GM23338 (cell line): Measurements from ENCODE around the gene LMF1. TPM values are rescaled to one million over a fixed set of nuclear protein-coding genes. Genes with fewer than 3 reads are reported as not detected.

Experiments used
- ATAC-seq: fragments of 200-7000 bp; cut with Tn5 transposase; 3 replicates; pipeline ENCODE4 v1.9.1; 2020
- DNase-seq: peaks from one replicate; pipeline ENCODE4 v3.0.0-alpha.2; 2015; ENCODE audit warnings: low spot score
- H2AFZ ChIP-seq: fragments of 200-600 bp; sonication (generic); 2 replicates; pipeline ENCODE4 v1.8.0; 2016; ENCODE audit warnings: antibody characterized with exemption, mild to moderate bottlenecking, moderate library complexity
- H3F3A ChIP-seq: fragments of 200-600 bp; sonication (generic); replicated peaks from 2 replicates; pipeline ENCODE4 v1.8.0; 2017; ENCODE audit warnings: antibody characterized with exemption, mixed run types, low read depth
- H3K27ac ChIP-seq: fragments of 200-600 bp; sonication (generic); 2 replicates; pipeline ENCODE4 v1.6.1; 2016; ENCODE audit warnings: low read depth
- H3K27me3 ChIP-seq: fragments of 200-600 bp; sonication (generic); 2 replicates; pipeline ENCODE4 v1.8.0; 2016; ENCODE audit warnings: mild to moderate bottlenecking, mixed run types, moderate library complexity; ENCODE audit not compliant: insufficient read depth
- H3K36me3 ChIP-seq: fragments of 200-600 bp; sonication (generic); 2 replicates; pipeline ENCODE4 v1.8.0; 2016; ENCODE audit warnings: mild to moderate bottlenecking; ENCODE audit not compliant: insufficient read depth
- H3K4me1 ChIP-seq: fragments of 200-600 bp; sonication (generic); 2 replicates; pipeline ENCODE4 v1.8.0; 2016; ENCODE audit warnings: mild to moderate bottlenecking, moderate library complexity; ENCODE audit not compliant: insufficient read depth
- H3K4me2 ChIP-seq: fragments of 200-600 bp; sonication (generic); 2 replicates; pipeline ENCODE4 v1.7.1; 2017; ENCODE audit warnings: mixed run types
- H3K4me3 ChIP-seq: fragments of 200-600 bp; sonication (generic); 2 replicates; pipeline ENCODE4 v1.6.1; 2016; ENCODE audit warnings: mixed run types
- H3K79me2 ChIP-seq: fragments of 200-600 bp; sonication (generic); replicated peaks from 2 replicates; pipeline ENCODE4 v1.8.0; 2017; ENCODE audit warnings: mild to moderate bottlenecking; ENCODE audit not compliant: insufficient read depth
- H3K9me2 ChIP-seq: fragments of 200-600 bp; sonication (generic); 2 replicates; pipeline ENCODE4 v1.8.0; 2017; ENCODE audit not compliant: insufficient read depth
- H4K20me1 ChIP-seq: fragments of 200-600 bp; sonication (generic); replicated peaks from 2 replicates; pipeline ENCODE4 v1.8.0; 2017; ENCODE audit warnings: mild to moderate bottlenecking; ENCODE audit not compliant: insufficient read depth
- H3K27ac Mint-ChIP-seq: 2 replicates; pipeline ENCODE4 v1.8.0; 2020; ENCODE audit warnings: inconsistent platforms, mild to moderate bottlenecking, moderate library complexity, mixed read lengths
- H3K27me3 Mint-ChIP-seq: 3 replicates; pipeline ENCODE4 v1.8.0; 2022; ENCODE audit warnings: low read depth, mild to moderate bottlenecking, moderate library complexity, mixed read lengths, inconsistent platforms; ENCODE audit not compliant: insufficient read depth, poor library complexity
- H3K36me3 Mint-ChIP-seq: 3 replicates; pipeline ENCODE4 v1.8.0; 2021; ENCODE audit warnings: low read depth, mild to moderate bottlenecking, inconsistent platforms, moderate library complexity, mixed read lengths
- H3K4me1 Mint-ChIP-seq: 3 replicates; pipeline ENCODE4 v1.8.0; 2020; ENCODE audit warnings: mild to moderate bottlenecking, inconsistent platforms, mixed read lengths
- H3K4me3 Mint-ChIP-seq: 3 replicates; pipeline ENCODE4 v1.8.0; 2021; ENCODE audit warnings: moderate library complexity, mild to moderate bottlenecking, inconsistent platforms, mixed read lengths
- H3K9me3 Mint-ChIP-seq: 3 replicates; pipeline ENCODE4 v1.8.0; 2020; ENCODE audit warnings: moderate library complexity, mild to moderate bottlenecking, inconsistent platforms, mixed read lengths
- CREB1 ChIP-seq: fragments of 250-450 bp; sonication (Bioruptor Pico); IDR thresholded peaks from 2 replicates; pipeline ENCODE4 v1.5.0; 2020; ENCODE audit warnings: low read depth, mild to moderate bottlenecking, moderate library complexity
- EZH2 ChIP-seq: fragments of 200-600 bp; sonication (generic); IDR thresholded peaks from one replicate; pipeline ENCODE4 v1.8.0; 2017; ENCODE audit warnings: antibody characterized with exemption, mild to moderate bottlenecking, low read depth; ENCODE audit not compliant: unreplicated experiment
- EZH2phosphoT487 ChIP-seq: fragments of 200-600 bp; sonication (generic); IDR thresholded peaks from one replicate; pipeline ENCODE4 v1.8.1; 2018; ENCODE audit warnings: antibody characterized with exemption; ENCODE audit not compliant: unreplicated experiment
- NANOG ChIP-seq: IDR thresholded peaks from 2 replicates; pipeline ENCODE4 v1.6.1; 2016; ENCODE audit warnings: antibody characterized with exemption, borderline replicate concordance
- POLR2AphosphoS5 ChIP-seq: IDR thresholded peaks from 2 replicates; pipeline ENCODE4 v1.6.1; 2016; ENCODE audit warnings: antibody characterized with exemption, low read depth
- ZNF114 ChIP-seq: fragments of 250-450 bp; sonication (Bioruptor Pico); IDR thresholded peaks from 2 replicates; pipeline ENCODE4 v1.5.0; 2020; ENCODE audit warnings: mild to moderate bottlenecking, moderate library complexity
- polyA plus RNA-seq: library from polyadenylated mRNA; unstranded; fragments of >200 nt; fragmentation: Nextera tagmentation; extraction: Ambion mirVana; gene quantifications from 2 replicates; pipeline ENCODE4 v1.2.1, GENCODE V29; 2016
- total RNA-seq: library from RNA; depleted of rRNA; stranded (reverse); fragments of >200 nt; shearing (Covaris generic); gene quantifications from 2 replicates; pipeline ENCODE4 v1.2.3, GENCODE V29; 2014
- TF ChIP-seq, protein P1 (sequence below): IDR thresholded peaks from one replicate; pipeline ENCODE4 v1.6.1; 2018; ENCODE audit warnings: antibody characterized with exemption; ENCODE audit not compliant: unreplicated experiment
- TF ChIP-seq, protein P2 (sequence below): fragments of 250-450 bp; sonication (Bioruptor Pico); IDR thresholded peaks from 2 replicates; pipeline ENCODE4 v1.5.0; 2020; ENCODE audit warnings: mild to moderate bottlenecking, moderate library complexity
- TF ChIP-seq, protein P3 (sequence below): IDR thresholded peaks from 2 replicates; pipeline ENCODE4 v1.6.1; 2016; ENCODE audit warnings: antibody characterized with exemption

LMF1 gene
- total and polyA plus RNA-seq, 2 experiments from 2014 or later, result 4.2 to 10.1 TPM

DNA sequence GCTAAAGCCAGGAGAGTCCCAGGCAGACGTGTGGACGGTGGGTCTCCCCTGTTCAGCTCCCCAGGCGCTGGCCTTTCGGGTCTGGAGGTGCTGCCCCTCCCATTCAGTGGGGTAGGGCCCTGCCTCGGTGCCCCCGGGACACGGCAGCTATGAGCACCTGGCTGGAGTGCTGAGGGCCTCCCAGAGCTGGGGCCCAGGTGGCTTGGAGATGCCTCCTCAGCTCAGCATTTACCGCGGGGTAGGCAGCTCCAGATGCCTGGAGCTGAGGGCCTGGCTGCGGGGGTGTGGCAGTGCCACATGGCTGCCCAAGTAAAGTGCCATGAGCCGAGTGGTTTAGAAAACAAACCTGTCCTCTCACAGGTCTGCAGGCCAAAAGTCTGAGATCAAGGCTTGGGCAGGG is 30.3 kb upstream of the LMF1 start (continued):
- TF ChIP-seq, protein P1, sequence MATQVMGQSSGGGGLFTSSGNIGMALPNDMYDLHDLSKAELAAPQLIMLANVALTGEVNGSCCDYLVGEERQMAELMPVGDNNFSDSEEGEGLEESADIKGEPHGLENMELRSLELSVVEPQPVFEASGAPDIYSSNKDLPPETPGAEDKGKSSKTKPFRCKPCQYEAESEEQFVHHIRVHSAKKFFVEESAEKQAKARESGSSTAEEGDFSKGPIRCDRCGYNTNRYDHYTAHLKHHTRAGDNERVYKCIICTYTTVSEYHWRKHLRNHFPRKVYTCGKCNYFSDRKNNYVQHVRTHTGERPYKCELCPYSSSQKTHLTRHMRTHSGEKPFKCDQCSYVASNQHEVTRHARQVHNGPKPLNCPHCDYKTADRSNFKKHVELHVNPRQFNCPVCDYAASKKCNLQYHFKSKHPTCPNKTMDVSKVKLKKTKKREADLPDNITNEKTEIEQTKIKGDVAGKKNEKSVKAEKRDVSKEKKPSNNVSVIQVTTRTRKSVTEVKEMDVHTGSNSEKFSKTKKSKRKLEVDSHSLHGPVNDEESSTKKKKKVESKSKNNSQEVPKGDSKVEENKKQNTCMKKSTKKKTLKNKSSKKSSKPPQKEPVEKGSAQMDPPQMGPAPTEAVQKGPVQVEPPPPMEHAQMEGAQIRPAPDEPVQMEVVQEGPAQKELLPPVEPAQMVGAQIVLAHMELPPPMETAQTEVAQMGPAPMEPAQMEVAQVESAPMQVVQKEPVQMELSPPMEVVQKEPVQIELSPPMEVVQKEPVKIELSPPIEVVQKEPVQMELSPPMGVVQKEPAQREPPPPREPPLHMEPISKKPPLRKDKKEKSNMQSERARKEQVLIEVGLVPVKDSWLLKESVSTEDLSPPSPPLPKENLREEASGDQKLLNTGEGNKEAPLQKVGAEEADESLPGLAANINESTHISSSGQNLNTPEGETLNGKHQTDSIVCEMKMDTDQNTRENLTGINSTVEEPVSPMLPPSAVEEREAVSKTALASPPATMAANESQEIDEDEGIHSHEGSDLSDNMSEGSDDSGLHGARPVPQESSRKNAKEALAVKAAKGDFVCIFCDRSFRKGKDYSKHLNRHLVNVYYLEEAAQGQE, result no peak

DNA sequence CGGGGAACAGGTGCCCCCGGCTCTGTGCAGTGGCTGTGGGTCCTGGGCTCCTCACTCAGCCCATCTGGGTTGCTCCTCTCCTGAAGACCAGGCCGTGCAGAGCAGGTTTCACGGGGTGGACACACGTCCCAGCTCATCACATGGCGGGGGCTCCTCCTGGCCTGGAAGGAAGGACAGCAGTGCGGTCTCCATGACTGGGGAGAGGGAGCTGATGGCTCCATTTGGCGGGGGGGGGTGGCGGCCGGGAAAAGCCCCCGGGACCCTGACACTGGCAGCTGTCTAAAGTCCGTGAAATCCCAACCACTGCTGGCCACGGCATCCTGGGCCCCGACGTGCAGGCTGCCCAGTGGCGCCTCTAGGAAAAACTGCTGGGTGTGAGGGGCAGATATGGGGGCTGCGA is 29.8 kb upstream of the LMF1 start:
- Mint-ChIP-seq H3K4me1 (peaks cover 12% of the 10 kb centered on the region), H3K4me3 (no peak overlapping the region), H3K27me3 (peaks cover 10% of the 10 kb centered on the region), H3K36me3 (no peaks in the 10 kb centered on the region; the same call in 2 of the 3 replicates), H3K27ac (no peak overlapping the region), H3K9me3 (peaks cover 11% of the 10 kb centered on the region; the same call in 2 of the 3 replicates)
- Histone ChIP-seq H3F3A (no peaks in the 10 kb centered on the region), H3K4me3 (no peak overlapping the region), H3K36me3 (no peaks in the 10 kb centered on the region), H3K27ac (no peak overlapping the region), H3K79me2 (no peaks in the 10 kb centered on the region), H2AFZ (no peak overlapping the region), H4K20me1 (no peaks in the 10 kb centered on the region), H3K4me2 (no peak overlapping the region), H3K27me3 (no peaks in the 10 kb centered on the region), H3K4me1 (no peaks in the 10 kb centered on the region), H3K9me2 (no peaks in the 10 kb centered on the region)
- ATAC-seq (no peak), DNase-seq (no peak)
- TF ChIP-seq, protein P1, result no peak
- no peak for TF ChIP-seq EZH2
- TF ChIP-seq EZH2phosphoT487, result no peak
- TF ChIP-seq, protein P2, sequence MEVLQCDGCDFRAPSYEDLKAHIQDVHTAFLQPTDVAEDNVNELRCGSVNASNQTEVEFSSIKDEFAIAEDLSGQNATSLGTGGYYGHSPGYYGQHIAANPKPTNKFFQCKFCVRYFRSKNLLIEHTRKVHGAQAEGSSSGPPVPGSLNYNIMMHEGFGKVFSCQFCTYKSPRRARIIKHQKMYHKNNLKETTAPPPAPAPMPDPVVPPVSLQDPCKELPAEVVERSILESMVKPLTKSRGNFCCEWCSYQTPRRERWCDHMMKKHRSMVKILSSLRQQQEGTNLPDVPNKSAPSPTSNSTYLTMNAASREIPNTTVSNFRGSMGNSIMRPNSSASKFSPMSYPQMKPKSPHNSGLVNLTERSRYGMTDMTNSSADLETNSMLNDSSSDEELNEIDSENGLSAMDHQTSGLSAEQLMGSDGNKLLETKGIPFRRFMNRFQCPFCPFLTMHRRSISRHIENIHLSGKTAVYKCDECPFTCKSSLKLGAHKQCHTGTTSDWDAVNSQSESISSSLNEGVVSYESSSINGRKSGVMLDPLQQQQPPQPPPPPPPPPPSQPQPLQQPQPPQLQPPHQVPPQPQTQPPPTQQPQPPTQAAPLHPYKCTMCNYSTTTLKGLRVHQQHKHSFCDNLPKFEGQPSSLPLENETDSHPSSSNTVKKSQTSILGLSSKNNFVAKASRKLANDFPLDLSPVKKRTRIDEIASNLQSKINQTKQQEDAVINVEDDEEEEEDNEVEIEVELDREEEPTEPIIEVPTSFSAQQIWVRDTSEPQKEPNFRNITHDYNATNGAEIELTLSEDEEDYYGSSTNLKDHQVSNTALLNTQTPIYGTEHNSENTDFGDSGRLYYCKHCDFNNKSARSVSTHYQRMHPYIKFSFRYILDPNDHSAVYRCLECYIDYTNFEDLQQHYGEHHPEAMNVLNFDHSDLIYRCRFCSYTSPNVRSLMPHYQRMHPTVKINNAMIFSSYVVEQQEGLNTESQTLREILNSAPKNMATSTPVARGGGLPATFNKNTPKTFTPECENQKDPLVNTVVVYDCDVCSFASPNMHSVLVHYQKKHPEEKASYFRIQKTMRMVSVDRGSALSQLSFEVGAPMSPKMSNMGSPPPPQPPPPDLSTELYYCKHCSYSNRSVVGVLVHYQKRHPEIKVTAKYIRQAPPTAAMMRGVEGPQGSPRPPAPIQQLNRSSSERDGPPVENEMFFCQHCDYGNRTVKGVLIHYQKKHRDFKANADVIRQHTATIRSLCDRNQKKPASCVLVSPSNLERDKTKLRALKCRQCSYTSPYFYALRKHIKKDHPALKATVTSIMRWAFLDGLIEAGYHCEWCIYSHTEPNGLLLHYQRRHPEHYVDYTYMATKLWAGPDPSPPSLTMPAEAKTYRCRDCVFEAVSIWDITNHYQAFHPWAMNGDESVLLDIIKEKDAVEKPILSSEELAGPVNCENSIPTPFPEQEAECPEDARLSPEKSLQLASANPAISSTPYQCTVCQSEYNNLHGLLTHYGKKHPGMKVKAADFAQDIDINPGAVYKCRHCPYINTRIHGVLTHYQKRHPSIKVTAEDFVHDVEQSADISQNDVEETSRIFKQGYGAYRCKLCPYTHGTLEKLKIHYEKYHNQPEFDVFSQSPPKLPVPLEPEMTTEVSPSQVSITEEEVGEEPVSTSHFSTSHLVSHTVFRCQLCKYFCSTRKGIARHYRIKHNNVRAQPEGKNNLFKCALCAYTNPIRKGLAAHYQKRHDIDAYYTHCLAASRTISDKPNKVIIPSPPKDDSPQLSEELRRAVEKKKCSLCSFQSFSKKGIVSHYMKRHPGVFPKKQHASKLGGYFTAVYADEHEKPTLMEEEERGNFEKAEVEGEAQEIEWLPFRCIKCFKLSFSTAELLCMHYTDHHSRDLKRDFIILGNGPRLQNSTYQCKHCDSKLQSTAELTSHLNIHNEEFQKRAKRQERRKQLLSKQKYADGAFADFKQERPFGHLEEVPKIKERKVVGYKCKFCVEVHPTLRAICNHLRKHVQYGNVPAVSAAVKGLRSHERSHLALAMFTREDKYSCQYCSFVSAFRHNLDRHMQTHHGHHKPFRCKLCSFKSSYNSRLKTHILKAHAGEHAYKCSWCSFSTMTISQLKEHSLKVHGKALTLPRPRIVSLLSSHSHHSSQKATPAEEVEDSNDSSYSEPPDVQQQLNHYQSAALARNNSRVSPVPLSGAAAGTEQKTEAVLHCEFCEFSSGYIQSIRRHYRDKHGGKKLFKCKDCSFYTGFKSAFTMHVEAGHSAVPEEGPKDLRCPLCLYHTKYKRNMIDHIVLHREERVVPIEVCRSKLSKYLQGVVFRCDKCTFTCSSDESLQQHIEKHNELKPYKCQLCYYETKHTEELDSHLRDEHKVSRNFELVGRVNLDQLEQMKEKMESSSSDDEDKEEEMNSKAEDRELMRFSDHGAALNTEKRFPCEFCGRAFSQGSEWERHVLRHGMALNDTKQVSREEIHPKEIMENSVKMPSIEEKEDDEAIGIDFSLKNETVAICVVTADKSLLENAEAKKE (CRISPR knock-in tag), result no peak
- TF ChIP-seq CREB1 (CRISPR knock-in tag), result no peak
- TF ChIP-seq ZNF114 (CRISPR knock-in tag), result no peak
- no peak for TF ChIP-seq NANOG
- TF ChIP-seq POLR2AphosphoS5, result no peak
- TF ChIP-seq, protein P3, sequence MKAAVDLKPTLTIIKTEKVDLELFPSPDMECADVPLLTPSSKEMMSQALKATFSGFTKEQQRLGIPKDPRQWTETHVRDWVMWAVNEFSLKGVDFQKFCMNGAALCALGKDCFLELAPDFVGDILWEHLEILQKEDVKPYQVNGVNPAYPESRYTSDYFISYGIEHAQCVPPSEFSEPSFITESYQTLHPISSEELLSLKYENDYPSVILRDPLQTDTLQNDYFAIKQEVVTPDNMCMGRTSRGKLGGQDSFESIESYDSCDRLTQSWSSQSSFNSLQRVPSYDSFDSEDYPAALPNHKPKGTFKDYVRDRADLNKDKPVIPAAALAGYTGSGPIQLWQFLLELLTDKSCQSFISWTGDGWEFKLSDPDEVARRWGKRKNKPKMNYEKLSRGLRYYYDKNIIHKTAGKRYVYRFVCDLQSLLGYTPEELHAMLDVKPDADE, result no peak
